ENCODE results near the gene TMEM185B.

TMEM185B gene

GRCh38 chr2:120226316-120226715 lies 3.1 kb upstream of the TMEM185B start:
- TF ChIP-seq, protein P1, sequence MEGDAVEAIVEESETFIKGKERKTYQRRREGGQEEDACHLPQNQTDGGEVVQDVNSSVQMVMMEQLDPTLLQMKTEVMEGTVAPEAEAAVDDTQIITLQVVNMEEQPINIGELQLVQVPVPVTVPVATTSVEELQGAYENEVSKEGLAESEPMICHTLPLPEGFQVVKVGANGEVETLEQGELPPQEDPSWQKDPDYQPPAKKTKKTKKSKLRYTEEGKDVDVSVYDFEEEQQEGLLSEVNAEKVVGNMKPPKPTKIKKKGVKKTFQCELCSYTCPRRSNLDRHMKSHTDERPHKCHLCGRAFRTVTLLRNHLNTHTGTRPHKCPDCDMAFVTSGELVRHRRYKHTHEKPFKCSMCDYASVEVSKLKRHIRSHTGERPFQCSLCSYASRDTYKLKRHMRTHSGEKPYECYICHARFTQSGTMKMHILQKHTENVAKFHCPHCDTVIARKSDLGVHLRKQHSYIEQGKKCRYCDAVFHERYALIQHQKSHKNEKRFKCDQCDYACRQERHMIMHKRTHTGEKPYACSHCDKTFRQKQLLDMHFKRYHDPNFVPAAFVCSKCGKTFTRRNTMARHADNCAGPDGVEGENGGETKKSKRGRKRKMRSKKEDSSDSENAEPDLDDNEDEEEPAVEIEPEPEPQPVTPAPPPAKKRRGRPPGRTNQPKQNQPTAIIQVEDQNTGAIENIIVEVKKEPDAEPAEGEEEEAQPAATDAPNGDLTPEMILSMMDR (IDR thresholded peaks at IDR 0.05; ENCODE audit: low read depth, low read length, missing control alignments), result no peak
- no peak for DNase-seq (ENCODE audit: low read depth)
- H3K4me3 ChIP-seq (ENCODE audit: low read depth, low read length), result no peak overlapping the region

GRCh38 chr2:120225549-120226065 lies 2.4 kb upstream of the TMEM185B start:
- no peak overlapping the region for H3K4me3 ChIP-seq (ENCODE audit: low read depth, low read length)
- TF ChIP-seq, protein P1 (IDR thresholded peaks at IDR 0.05; ENCODE audit: low read depth, low read length, missing control alignments), result no peak
- no peak for DNase-seq (ENCODE audit: low read depth)

- TF ChIP-seq, protein P1 (IDR thresholded peaks at IDR 0.05; ENCODE audit: low read depth, low read length, missing control alignments), result no peak
- no peak overlapping the region for H3K4me3 ChIP-seq (ENCODE audit: low read depth, low read length)
- DNase-seq (ENCODE audit: low read depth), result no peak
Observed at GRCh38 chr2:120224735-120225548, 1.7 kb upstream of the TMEM185B start.

GRCh38 chr2:120224256-120224655 lies 1.1 kb upstream of the TMEM185B start:
- peak overlapping the region; percentile 59 for H3K4me3 ChIP-seq (ENCODE audit: low read depth, low read length)
- no peak for DNase-seq (ENCODE audit: low read depth)
- TF ChIP-seq, protein P1 (IDR thresholded peaks at IDR 0.05; ENCODE audit: low read depth, low read length, missing control alignments), result no peak

DNA sequence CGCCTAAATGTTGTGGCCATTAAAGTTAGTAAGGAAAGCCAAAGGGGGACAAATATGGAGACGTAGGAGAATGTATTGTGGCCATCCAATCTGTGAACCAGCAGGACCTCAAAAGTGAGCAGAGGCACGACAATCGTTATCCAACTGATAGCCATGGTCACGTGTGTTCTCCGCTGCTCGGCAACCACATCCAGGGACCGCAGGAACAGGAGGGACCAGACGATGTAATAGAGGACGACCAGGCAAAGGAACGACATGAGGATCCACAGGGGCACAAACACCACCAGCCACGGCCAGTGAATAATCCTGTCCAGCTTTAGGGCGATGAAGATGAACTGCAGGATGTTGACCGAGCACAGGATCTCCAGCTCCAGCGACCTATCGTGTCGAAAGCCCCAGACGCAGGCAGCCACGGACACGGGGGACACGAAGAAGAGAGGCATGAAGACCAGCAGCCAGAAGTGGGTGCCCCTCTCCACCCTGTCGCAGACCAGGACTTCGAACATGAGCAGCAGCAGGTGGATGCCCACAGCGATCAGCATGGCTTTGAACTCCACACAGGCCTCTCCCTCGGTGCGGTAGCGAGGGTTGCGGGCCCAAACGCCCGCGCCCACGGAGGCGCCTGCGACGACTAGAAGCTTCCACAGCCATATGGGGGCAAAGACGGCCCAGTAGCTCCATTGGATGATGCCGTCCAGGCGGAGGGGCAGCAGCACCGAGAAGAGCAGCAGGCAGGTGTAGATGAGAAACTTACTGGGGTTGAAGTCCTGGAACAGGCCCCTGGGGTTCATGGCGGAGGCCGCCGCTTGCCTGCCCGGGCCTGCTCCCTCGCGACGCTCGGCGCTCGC lies 790 bp downstream of the TMEM185B start:
- TF ChIP-seq, protein P1 (IDR thresholded peaks at IDR 0.05; ENCODE audit: low read depth, low read length, missing control alignments), result no peak
- peak overlapping the region; percentile 59 for H3K4me3 ChIP-seq (ENCODE audit: low read depth, low read length)
- no peak for DNase-seq (ENCODE audit: low read depth)

GRCh38 chr2:120221616-120222015 lies 1.6 kb downstream of the TMEM185B start:
- TF ChIP-seq, protein P1 (IDR thresholded peaks at IDR 0.05; ENCODE audit: low read depth, low read length, missing control alignments), result no peak
- DNase-seq (ENCODE audit: low read depth), result no peak
- H3K4me3 ChIP-seq (ENCODE audit: low read depth, low read length), result no peak overlapping the region; the same call in 1 of the 2 replicates
